CD14-positive monocyte (primary cell): ENCODE results near the gene BBS9. TPM values are rescaled to one million over a fixed set of nuclear protein-coding genes. Genes with fewer than 3 reads are reported as not detected.

Experiments
- DNase-seq, 3 donors: peaks; one replicate each; pipeline ENCODE4 v3.0.0-alpha.2; 2011 to 2022
- H2AFZ ChIP-seq: 2 replicates; pipeline ENCODE4 v1.6.0; 2012; ENCODE audit warnings: mild to moderate bottlenecking, low read depth, low read length, inconsistent platforms; ENCODE audit not compliant: insufficient read depth, poor library complexity, severe bottlenecking
- H3K27ac ChIP-seq, 2 donors: 1 replicate in 1 of 2; 2 replicates in 1 of 2; pipeline ENCODE4 v1.5.1; 2012 to 2013; ENCODE audit warnings: low read length in 2 of 2, control low read depth in 1 of 2, inconsistent platforms in 1 of 2, low read depth in 1 of 2, mild to moderate bottlenecking in 1 of 2
- H3K27me3 ChIP-seq, 2 donors: one replicate each; pipeline versions ENCODE4 v1.6.0 to v1.6.1; 2011 to 2013; ENCODE audit warnings: low read length in 2 of 2; ENCODE audit not compliant: control insufficient read depth in 2 of 2, insufficient read depth in 2 of 2
- H3K36me3 ChIP-seq, 2 donors: replicated peaks in 1 of 2; 1 replicate in 1 of 2; 2 replicates in 1 of 2; pipeline versions ENCODE4 v1.5.1 to v1.6.1; 2012 to 2013; ENCODE audit warnings: low read length in 2 of 2, control low read depth in 1 of 2, inconsistent platforms in 1 of 2, mild to moderate bottlenecking in 1 of 2; ENCODE audit not compliant: insufficient read depth in 2 of 2, control insufficient read depth in 1 of 2
- H3K4me1 ChIP-seq, 2 donors: 1 replicate in 1 of 2; 2 replicates in 1 of 2; pipeline versions ENCODE4 v1.5.1 to v1.6.1; 2012 to 2013; ENCODE audit warnings: low read length in 2 of 2, control low read depth in 1 of 2, inconsistent platforms in 1 of 2, mild to moderate bottlenecking in 1 of 2, moderate library complexity in 1 of 2; ENCODE audit not compliant: insufficient read depth in 2 of 2, control insufficient read depth in 1 of 2
- H3K4me2 ChIP-seq: replicated peaks from 2 replicates; pipeline ENCODE3; 2012; ENCODE audit warnings: low read length, moderate library complexity, mild to moderate bottlenecking; ENCODE audit not compliant: poor library complexity, severe bottlenecking; ENCODE audit errors: extremely low read depth
- H3K4me3 ChIP-seq, 3 experiments: fragments of 200-600 bp in 1 of 3; sonication (generic) in 1 of 3; replicated peaks in 1 of 3; 1 replicate in 2 of 3; 2 replicates in 1 of 3; pipeline ENCODE4 v1.5.1; 2011 to 2013; ENCODE audit warnings: low read length in 3 of 3, mild to moderate bottlenecking in 3 of 3, control low read depth in 2 of 3, low read depth in 2 of 3, inconsistent platforms in 1 of 3, moderate library complexity in 1 of 3
- H3K79me2 ChIP-seq: 2 replicates; pipeline ENCODE4 v1.6.0; 2012; ENCODE audit warnings: mild to moderate bottlenecking, control low read depth, inconsistent platforms, low read length, moderate library complexity; ENCODE audit not compliant: insufficient read depth
- H3K9ac ChIP-seq: 2 replicates; pipeline ENCODE4 v1.6.0; 2017; ENCODE audit warnings: low read length, mild to moderate bottlenecking; ENCODE audit not compliant: insufficient read depth, poor library complexity, severe bottlenecking
- H3K9me3 ChIP-seq, 2 donors: replicated peaks in 1 of 2; 1 replicate in 1 of 2; 2 replicates in 1 of 2; pipeline versions ENCODE4 v1.5.1 to v1.6.1; 2012 to 2013; ENCODE audit warnings: low read length in 2 of 2, control low read depth in 1 of 2; ENCODE audit not compliant: control insufficient read depth in 1 of 2, insufficient read depth in 1 of 2
- H4K20me1 ChIP-seq: 2 replicates; pipeline ENCODE4 v1.6.0; 2012; ENCODE audit warnings: mild to moderate bottlenecking, low read length, control low read depth, moderate library complexity; ENCODE audit not compliant: insufficient read depth
- H3K27ac Mint-ChIP-seq, 7 donors: one replicate each; pipeline ENCODE4 v1.8.0; 2020; ENCODE audit warnings: mild to moderate bottlenecking in 7 of 7, mixed read lengths in 7 of 7, moderate library complexity in 6 of 7, inconsistent platforms in 2 of 7
- H3K27me3 Mint-ChIP-seq, 3 donors: one replicate each; pipeline ENCODE4 v1.8.0; 2021 to 2022; ENCODE audit warnings: low read depth in 3 of 3, mild to moderate bottlenecking in 3 of 3, mixed read lengths in 3 of 3, moderate library complexity in 3 of 3, inconsistent platforms in 1 of 3
- H3K36me3 Mint-ChIP-seq, 2 donors: one replicate each; pipeline ENCODE4 v1.8.0; 2020; ENCODE audit warnings: mixed read lengths in 2 of 2, inconsistent platforms in 1 of 2, mild to moderate bottlenecking in 1 of 2
- H3K4me1 Mint-ChIP-seq: one replicate; pipeline ENCODE4 v1.8.0; 2020; ENCODE audit warnings: mild to moderate bottlenecking, mixed read lengths
- H3K4me3 Mint-ChIP-seq, 2 donors: one replicate each; pipeline ENCODE4 v1.8.0; 2020; ENCODE audit warnings: mild to moderate bottlenecking in 2 of 2, mixed read lengths in 2 of 2, moderate library complexity in 1 of 2
- H3K9me3 Mint-ChIP-seq, 7 donors: one replicate each; pipeline ENCODE4 v1.8.0; 2020 to 2022; ENCODE audit warnings: mixed read lengths in 7 of 7, mild to moderate bottlenecking in 6 of 7, moderate library complexity in 6 of 7, inconsistent platforms in 2 of 7
- CTCF ChIP-seq: fragments of 200-600 bp; IDR thresholded peaks from one replicate; pipeline ENCODE4 v1.8.0; 2022; ENCODE audit warnings: antibody characterized with exemption, mild to moderate bottlenecking
- WGBS: methylation state at CpG from one replicate; pipeline ENCODE4 v1.1.5; 2013; ENCODE audit warnings: missing lambda C conversion rate; ENCODE audit not compliant: insufficient coverage; 5-methylcytosine and 5-hydroxymethylcytosine counted together
- intact Hi-C, 2 donors: fragments of 100-400 bp; cut with micrococcal nuclease; formaldehyde crosslinking; loops; one replicate each; pipeline versions ENCODE4 v1.15.0 to v1.15.1; 2023
- polyA plus RNA-seq, 3 donors: library from polyadenylated mRNA; depleted of rRNA in 1 of 3; unstranded in 2 of 3; stranded (reverse) in 1 of 3; fragments of 300-500 nt in 2 of 3; fragments of >200 nt in 1 of 3; fragmentation: Illumina TruSeq in 2 of 3; gene quantifications; 1 replicate in 2 of 3; 2 replicates in 1 of 3; pipeline ENCODE4 v1.2.3, GENCODE V29; 2012 to 2021

Gene BBS9
- polyA plus RNA-seq, 3 donors = 4.9 to 7.5 (median 6.8) TPM

GRCh38 chr7:33196221-33196620 lies 66.9 kb downstream of the BBS9 start:
- peaks cover 0 to 6% of the 10 kb centered on the region in 2 donors for H3K4me1 ChIP-seq
- no peak overlapping the region for H3K9ac ChIP-seq
- WGBS = no CpG with 5 or more reads among the region's 2 CpGs
- H3K9me3 ChIP-seq = no peaks in the 10 kb centered on the region
- no peak for DNase-seq
- Mint-ChIP-seq H3K4me1 (peaks cover 17% of the 10 kb centered on the region), H3K4me3 (no peak overlapping the region), H3K36me3 (peaks cover 0 to 4% of the 10 kb centered on the region in 2 donors), H3K27me3 (no peaks in the 10 kb centered on the region), H3K9me3 (peaks cover 0 to 2% (median 0%) of the 10 kb centered on the region in 7 donors), H3K27ac (no peak overlapping the region)
- no peak overlapping the region for H2AFZ ChIP-seq
- no peak overlapping the region for H3K27ac ChIP-seq
- H3K36me3 ChIP-seq = no peaks in the 10 kb centered on the region
- H3K4me3 ChIP-seq = no peak overlapping the region
- no peaks in the 10 kb centered on the region for H3K27me3 ChIP-seq
- no peak overlapping the region for H3K4me2 ChIP-seq
- no peaks in the 10 kb centered on the region for H3K79me2 ChIP-seq
- H4K20me1 ChIP-seq = no peaks in the 10 kb centered on the region
- intact Hi-C loops = no loop called here
- no peak for TF ChIP-seq CTCF

GRCh38 chr7:33200282-33200681 lies 70.9 kb downstream of the BBS9 start:
- no peaks in the 10 kb centered on the region for H3K27me3 ChIP-seq
- H3K4me3 Mint-ChIP-seq = no peak overlapping the region

More at GRCh38 chr7:33200282-33200681, 70.9 kb downstream of the BBS9 start:
- peaks cover 0 to 8% (median 0%) of the 10 kb centered on the region in 7 donors for H3K9me3 Mint-ChIP-seq
- WGBS = no CpG with 5 or more reads among the region's 1 CpG
- no peaks in the 10 kb centered on the region for H3K27me3 Mint-ChIP-seq
- H3K79me2 ChIP-seq = no peaks in the 10 kb centered on the region
- peaks cover 2% of the 10 kb centered on the region for H3K4me1 Mint-ChIP-seq
- no peak overlapping the region for H3K4me2 ChIP-seq
- no peak overlapping the region for H2AFZ ChIP-seq
- no peaks in the 10 kb centered on the region for H3K36me3 ChIP-seq
- no peak overlapping the region for H3K9ac ChIP-seq
- H4K20me1 ChIP-seq = no peaks in the 10 kb centered on the region
- TF ChIP-seq CTCF = no peak
- H3K4me1 ChIP-seq = peaks cover 0 to 1% of the 10 kb centered on the region in 2 donors
- H3K27ac ChIP-seq = no peak overlapping the region
- peaks cover 0 to 4% of the 10 kb centered on the region in 2 donors for H3K36me3 Mint-ChIP-seq
- no peak overlapping the region for H3K27ac Mint-ChIP-seq
- no peaks in the 10 kb centered on the region for H3K9me3 ChIP-seq
- intact Hi-C loops = no loop called here
- H3K4me3 ChIP-seq = no peak overlapping the region
- no peak for DNase-seq
